SU-DHL-6 (cell line): Measurements from ENCODE around the gene ZBTB7B.

Experiments
- H2AFZ ChIP-seq: fragments of 200-600 bp; sonication (generic); 2 replicates; pipeline ENCODE4 v1.6.1; 2014; ENCODE audit warnings: low read depth, mild to moderate bottlenecking, moderate library complexity, mixed read lengths, antibody characterized with exemption, low read length; ENCODE audit not compliant: severe bottlenecking
- H3F3A ChIP-seq: fragments of 200-600 bp; shearing (Covaris generic); 2 replicates; pipeline ENCODE4 v1.6.0; 2016; ENCODE audit warnings: antibody characterized with exemption, mild to moderate bottlenecking; ENCODE audit not compliant: insufficient read depth
- H3K27ac ChIP-seq: fragments of 200-600 bp; sonication (generic); 2 replicates; pipeline ENCODE4 v1.5.1; 2016; ENCODE audit warnings: low read depth, mild to moderate bottlenecking, low read length, moderate library complexity, mixed read lengths
- H3K27me3 ChIP-seq: fragments of 200-600 bp; sonication (generic), shearing (Covaris generic); 2 replicates; pipeline ENCODE4 v1.6.0; 2014; ENCODE audit warnings: mild to moderate bottlenecking, low read length
- H3K36me3 ChIP-seq: fragments of 200-600 bp; sonication (generic); 2 replicates; pipeline ENCODE4 v1.6.1; 2014; ENCODE audit warnings: mild to moderate bottlenecking, low read length, mixed read lengths
- H3K4me2 ChIP-seq: fragments of 300-600, 200-600 bp; shearing (Covaris generic), sonication (generic); 2 replicates; pipeline ENCODE4 v1.6.0; 2014; ENCODE audit warnings: low read length, low read depth, mild to moderate bottlenecking; ENCODE audit not compliant: poor library complexity, severe bottlenecking
- H3K4me3 ChIP-seq: fragments of 200-600 bp; sonication (generic); 2 replicates; pipeline ENCODE4 v1.5.1; 2014; ENCODE audit warnings: antibody characterized with exemption, low read length, mild to moderate bottlenecking, mixed read lengths; ENCODE audit not compliant: insufficient read depth, poor library complexity, severe bottlenecking
- H3K79me2 ChIP-seq: fragments of 200-600 bp; sonication (generic); 2 replicates; pipeline ENCODE4 v1.6.1; 2014; ENCODE audit warnings: mild to moderate bottlenecking, low read length, moderate library complexity; ENCODE audit not compliant: insufficient read depth
- H3K9ac ChIP-seq: fragments of 200-600 bp; sonication (generic); 2 replicates; pipeline ENCODE4 v1.7.0; 2014; ENCODE audit warnings: mild to moderate bottlenecking, low read length
- H3K9me2 ChIP-seq: fragments of 200-600 bp; sonication (generic); replicated peaks from 2 replicates; pipeline ENCODE4 v1.6.1; 2014; ENCODE audit warnings: low read length; ENCODE audit not compliant: insufficient read depth
- H3K9me3 ChIP-seq: fragments of 200-600 bp; sonication (generic); 2 replicates; pipeline ENCODE4 v1.6.1; 2014; ENCODE audit warnings: low read length, mixed read lengths; ENCODE audit not compliant: insufficient read depth
- H4K20me1 ChIP-seq: fragments of 200-600 bp; sonication (generic); 2 replicates; pipeline ENCODE4 v1.6.1; 2014; ENCODE audit warnings: low read depth, mild to moderate bottlenecking, antibody characterized with exemption, low read length, moderate library complexity, mixed read lengths
- CTCF ChIP-seq: fragments of 200-600 bp; sonication (generic); IDR thresholded peaks from one replicate; pipeline ENCODE4 v1.5.1; 2017; ENCODE audit warnings: antibody characterized with exemption, mild to moderate bottlenecking, low read length, moderate library complexity; ENCODE audit not compliant: insufficient read depth, poor library complexity, severe bottlenecking
- EZH2phosphoT487 ChIP-seq: fragments of 200-600 bp; sonication (generic), shearing (Covaris generic); conservative IDR thresholded peaks from 2 replicates; pipeline ENCODE4 v1.6.1; 2018; ENCODE audit warnings: mild to moderate bottlenecking, antibody characterized with exemption, low read length, moderate library complexity, mixed read lengths

Gene ZBTB7B

GRCh38 chr1:155017041-155017945 is 14.7 kb downstream of the ZBTB7B start:
- H3K9me2 ChIP-seq, result no peaks in the 10 kb centered on the region
- TF ChIP-seq EZH2phosphoT487 (no peak), CTCF (peak; percentile 100)
- H3K79me2 ChIP-seq, result no peaks in the 10 kb centered on the region
- H3K27ac ChIP-seq, result no peak overlapping the region
- H2AFZ ChIP-seq, result no peak overlapping the region
- no peaks in the 10 kb centered on the region for H3K36me3 ChIP-seq
- peaks cover 6% of the 10 kb centered on the region; the same call in 1 of the 2 replicates for H3F3A ChIP-seq
- H3K9ac ChIP-seq, result no peak overlapping the region; the same call in 1 of the 2 replicates
- no peaks in the 10 kb centered on the region for H3K27me3 ChIP-seq
- no peak overlapping the region for H3K4me3 ChIP-seq
- H4K20me1 ChIP-seq, result no peaks in the 10 kb centered on the region
- H3K4me2 ChIP-seq, result peak overlapping the region; percentile 44
- H3K9me3 ChIP-seq, result no peaks in the 10 kb centered on the region

GRCh38 chr1:155017946-155018316 is 15.3 kb downstream of the ZBTB7B start:
- Histone ChIP-seq H4K20me1 (no peaks in the 10 kb centered on the region), H2AFZ (no peak overlapping the region), H3K9me2 (no peaks in the 10 kb centered on the region), H3K4me3 (no peak overlapping the region), H3K27ac (no peak overlapping the region), H3K9me3 (no peaks in the 10 kb centered on the region), H3K9ac (no peak overlapping the region; the same call in 1 of the 2 replicates), H3K27me3 (no peaks in the 10 kb centered on the region), H3K79me2 (no peaks in the 10 kb centered on the region), H3F3A (peaks cover 6% of the 10 kb centered on the region; the same call in 1 of the 2 replicates), H3K36me3 (no peaks in the 10 kb centered on the region), H3K4me2 (peak overlapping the region; percentile 28)
- no peak for TF ChIP-seq EZH2phosphoT487
- no peak for TF ChIP-seq CTCF

GRCh38 chr1:155018617-155019348 is 16.2 kb downstream of the ZBTB7B start:
- no peak for TF ChIP-seq EZH2phosphoT487
- no peak for TF ChIP-seq CTCF
- Histone ChIP-seq H3K4me2 (no peak overlapping the region), H2AFZ (no peak overlapping the region)

More at GRCh38 chr1:155018617-155019348, 16.2 kb downstream of the ZBTB7B start:
- no peaks in the 10 kb centered on the region for H3K9me2 ChIP-seq
- no peaks in the 10 kb centered on the region for H3K27me3 ChIP-seq
- H3F3A ChIP-seq, result peaks cover 6% of the 10 kb centered on the region; the same call in 1 of the 2 replicates
- no peaks in the 10 kb centered on the region for H3K9me3 ChIP-seq
- no peak overlapping the region for H3K4me3 ChIP-seq
- no peaks in the 10 kb centered on the region for H4K20me1 ChIP-seq
- H3K9ac ChIP-seq, result no peak overlapping the region
- no peaks in the 10 kb centered on the region for H3K79me2 ChIP-seq
- H3K36me3 ChIP-seq, result no peaks in the 10 kb centered on the region
- no peak overlapping the region for H3K27ac ChIP-seq
